ENCODE data around the gene CSKMT. TPM values are rescaled to one million over a fixed set of nuclear protein-coding genes. Genes with fewer than 3 reads are reported as not detected.
A peak's percentile ranks its signal among the peaks of the same experiment; 100 is the strongest.

Gene CSKMT
- total RNA-seq, 1 experiment from 2014 or later = 63.5 TPM

DNA sequence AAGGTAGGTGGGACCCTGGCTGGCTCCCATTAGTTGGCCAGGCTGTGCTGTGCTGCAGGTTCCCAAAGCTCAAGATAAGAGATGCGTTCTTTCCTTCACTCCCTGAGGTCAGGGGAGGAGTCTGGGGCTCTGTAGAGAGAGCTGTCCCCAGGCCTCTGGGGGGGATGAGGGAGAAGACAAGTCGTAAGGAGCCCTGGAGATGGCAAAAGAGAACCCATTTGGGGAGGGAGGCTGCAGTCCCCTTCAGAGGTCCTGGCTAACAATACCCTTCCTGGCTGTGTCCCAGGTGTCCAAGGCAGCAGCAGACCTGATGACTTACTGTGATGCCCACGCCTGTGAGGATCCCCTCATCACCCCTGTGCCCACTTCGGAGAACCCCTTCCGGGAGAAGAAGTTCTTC is 43.3 kb downstream of the CSKMT start:
- H4K20me1 ChIP-seq (ENCODE audit: insufficient read depth) = no peaks in the 10 kb centered on the region
- H3K4me2 ChIP-seq (ENCODE audit: low read length) = no peak overlapping the region
- intact Hi-C loops (cut with micrococcal nuclease) = no loop called here
- ChIA-PET POLR2A (interaction anchor here (0.9 kb wide), 1 partner anchor 40 kb away, joined by 3 read pairs; no protein-coding TSS in a partner anchor), CTCF (no interaction called here), RAD21 (ENCODE audit: low non-redundant PET in 1 of 2, low total read pairs in 2 of 2, uncharacterized antibody in 2 of 2, unreplicated experiment in 2 of 2) (no interaction called here)
- H3K4me3 ChIP-seq (replicated peaks in 1 of 2; ENCODE audit: low read depth in 1 of 2, low read length in 2 of 2) = no peak overlapping the region
- DNase-seq (ENCODE audit: low read depth, low spot score) (no peak), ATAC-seq (no peak)
- H3K79me2 ChIP-seq (ENCODE audit: insufficient read depth, low read length) = peaks cover 16% of the 10 kb centered on the region
- no peak overlapping the region for H3K9ac ChIP-seq (ENCODE audit: low read length)
- no peak overlapping the region for H2AFZ ChIP-seq (ENCODE audit: low read depth, low read length, poor library complexity, severe bottlenecking)
- no TSS peak for BruUV-seq (replicated peaks)
- TF ChIP-seq RAD21 (IDR thresholded peaks at IDR 0.05; ENCODE audit: low read depth) (no peak), ZNF274 (IDR thresholded peaks at IDR 0.05; ENCODE audit: low read depth, low read length) (no peak), POLR2AphosphoS5 (IDR thresholded peaks at IDR 0.05; ENCODE audit: low read depth, low read length) (peak; percentile 41; the same call in 1 of the 2 replicates), POLR2A (IDR thresholded peaks at IDR 0.05; ENCODE audit: borderline replicate concordance, extremely low read depth, insufficient read depth, insufficient read length) (no peak), SRF (IDR thresholded peaks at IDR 0.05; ENCODE audit: low read depth) (no peak), CBX3 (IDR thresholded peaks at IDR 0.05; ENCODE audit: low read depth) (no peak)
- TF ChIP-seq, protein P1, sequence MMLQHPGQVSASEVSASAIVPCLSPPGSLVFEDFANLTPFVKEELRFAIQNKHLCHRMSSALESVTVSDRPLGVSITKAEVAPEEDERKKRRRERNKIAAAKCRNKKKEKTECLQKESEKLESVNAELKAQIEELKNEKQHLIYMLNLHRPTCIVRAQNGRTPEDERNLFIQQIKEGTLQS (IDR thresholded peaks at IDR 0.05) = no peak
- TF ChIP-seq, protein P2, sequence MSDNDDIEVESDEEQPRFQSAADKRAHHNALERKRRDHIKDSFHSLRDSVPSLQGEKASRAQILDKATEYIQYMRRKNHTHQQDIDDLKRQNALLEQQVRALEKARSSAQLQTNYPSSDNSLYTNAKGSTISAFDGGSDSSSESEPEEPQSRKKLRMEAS (IDR thresholded peaks at IDR 0.05) = no peak
- no peaks in the 10 kb centered on the region for H3K9me2 ChIP-seq (ENCODE audit: insufficient read depth)
- H3K36me3 ChIP-seq (ENCODE audit: control insufficient read depth in 1 of 2, insufficient read depth in 2 of 2, low read length in 2 of 2) = peaks cover 14 to 37% of the 10 kb centered on the region in 2 experiments
- H3K27ac ChIP-seq (ENCODE audit: low read depth, low read length) = no peak overlapping the region
- H3K27me3 ChIP-seq (ENCODE audit: insufficient read depth, low read length) = no peaks in the 10 kb centered on the region
- H3K4me1 ChIP-seq (ENCODE audit: control insufficient read depth in 1 of 2, insufficient read depth in 2 of 2, low read length in 2 of 2) = peaks cover 5 to 20% of the 10 kb centered on the region in 2 experiments
- no peaks in the 10 kb centered on the region for H3K9me3 ChIP-seq (ENCODE audit: control insufficient read depth in 1 of 2, insufficient read depth in 1 of 2, low read depth in 1 of 2, low read length in 2 of 2)

DNA sequence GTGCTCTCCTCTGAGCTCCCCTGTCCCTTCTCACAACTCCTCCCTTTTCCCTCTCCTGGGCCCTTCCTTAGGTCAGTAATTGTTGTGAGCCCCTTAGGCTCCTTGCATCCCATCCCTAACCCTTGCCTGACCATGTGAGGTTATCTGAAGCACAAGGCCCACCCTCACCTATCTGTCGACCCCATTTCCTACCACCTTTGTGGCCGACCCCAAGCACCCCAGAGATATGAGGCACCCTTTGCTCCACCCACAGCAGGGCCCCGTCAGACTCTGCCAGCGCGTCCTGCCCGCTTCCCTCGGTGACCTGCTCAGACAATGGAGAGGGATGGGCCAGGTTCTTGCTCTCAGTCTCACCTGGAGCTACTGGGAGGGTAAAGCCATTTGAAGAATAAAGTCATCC is 43.7 kb downstream of the CSKMT start:
- H3K27ac ChIP-seq (ENCODE audit: low read depth, low read length) = no peak overlapping the region
- TF ChIP-seq EGR1 (IDR thresholded peaks at IDR 0.05; ENCODE audit: low read depth) (no peak), CBX3 (IDR thresholded peaks at IDR 0.05; ENCODE audit: low read depth) (no peak), YY1 (IDR thresholded peaks at IDR 0.05; ENCODE audit: extremely low read depth, insufficient replicate concordance, low read depth, low read length) (no peak), CEBPB (IDR thresholded peaks at IDR 0.05; ENCODE audit: low read depth) (no peak), POLR2A (IDR thresholded peaks at IDR 0.05; ENCODE audit: borderline replicate concordance, extremely low read depth, insufficient read depth, insufficient read length) (no peak), SIN3A (IDR thresholded peaks at IDR 0.05; ENCODE audit: low read depth) (no peak)
- TF ChIP-seq, protein P3, sequence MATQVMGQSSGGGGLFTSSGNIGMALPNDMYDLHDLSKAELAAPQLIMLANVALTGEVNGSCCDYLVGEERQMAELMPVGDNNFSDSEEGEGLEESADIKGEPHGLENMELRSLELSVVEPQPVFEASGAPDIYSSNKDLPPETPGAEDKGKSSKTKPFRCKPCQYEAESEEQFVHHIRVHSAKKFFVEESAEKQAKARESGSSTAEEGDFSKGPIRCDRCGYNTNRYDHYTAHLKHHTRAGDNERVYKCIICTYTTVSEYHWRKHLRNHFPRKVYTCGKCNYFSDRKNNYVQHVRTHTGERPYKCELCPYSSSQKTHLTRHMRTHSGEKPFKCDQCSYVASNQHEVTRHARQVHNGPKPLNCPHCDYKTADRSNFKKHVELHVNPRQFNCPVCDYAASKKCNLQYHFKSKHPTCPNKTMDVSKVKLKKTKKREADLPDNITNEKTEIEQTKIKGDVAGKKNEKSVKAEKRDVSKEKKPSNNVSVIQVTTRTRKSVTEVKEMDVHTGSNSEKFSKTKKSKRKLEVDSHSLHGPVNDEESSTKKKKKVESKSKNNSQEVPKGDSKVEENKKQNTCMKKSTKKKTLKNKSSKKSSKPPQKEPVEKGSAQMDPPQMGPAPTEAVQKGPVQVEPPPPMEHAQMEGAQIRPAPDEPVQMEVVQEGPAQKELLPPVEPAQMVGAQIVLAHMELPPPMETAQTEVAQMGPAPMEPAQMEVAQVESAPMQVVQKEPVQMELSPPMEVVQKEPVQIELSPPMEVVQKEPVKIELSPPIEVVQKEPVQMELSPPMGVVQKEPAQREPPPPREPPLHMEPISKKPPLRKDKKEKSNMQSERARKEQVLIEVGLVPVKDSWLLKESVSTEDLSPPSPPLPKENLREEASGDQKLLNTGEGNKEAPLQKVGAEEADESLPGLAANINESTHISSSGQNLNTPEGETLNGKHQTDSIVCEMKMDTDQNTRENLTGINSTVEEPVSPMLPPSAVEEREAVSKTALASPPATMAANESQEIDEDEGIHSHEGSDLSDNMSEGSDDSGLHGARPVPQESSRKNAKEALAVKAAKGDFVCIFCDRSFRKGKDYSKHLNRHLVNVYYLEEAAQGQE (IDR thresholded peaks at IDR 0.05; ENCODE audit: low read depth) = no peak
- TF ChIP-seq, protein P4, sequence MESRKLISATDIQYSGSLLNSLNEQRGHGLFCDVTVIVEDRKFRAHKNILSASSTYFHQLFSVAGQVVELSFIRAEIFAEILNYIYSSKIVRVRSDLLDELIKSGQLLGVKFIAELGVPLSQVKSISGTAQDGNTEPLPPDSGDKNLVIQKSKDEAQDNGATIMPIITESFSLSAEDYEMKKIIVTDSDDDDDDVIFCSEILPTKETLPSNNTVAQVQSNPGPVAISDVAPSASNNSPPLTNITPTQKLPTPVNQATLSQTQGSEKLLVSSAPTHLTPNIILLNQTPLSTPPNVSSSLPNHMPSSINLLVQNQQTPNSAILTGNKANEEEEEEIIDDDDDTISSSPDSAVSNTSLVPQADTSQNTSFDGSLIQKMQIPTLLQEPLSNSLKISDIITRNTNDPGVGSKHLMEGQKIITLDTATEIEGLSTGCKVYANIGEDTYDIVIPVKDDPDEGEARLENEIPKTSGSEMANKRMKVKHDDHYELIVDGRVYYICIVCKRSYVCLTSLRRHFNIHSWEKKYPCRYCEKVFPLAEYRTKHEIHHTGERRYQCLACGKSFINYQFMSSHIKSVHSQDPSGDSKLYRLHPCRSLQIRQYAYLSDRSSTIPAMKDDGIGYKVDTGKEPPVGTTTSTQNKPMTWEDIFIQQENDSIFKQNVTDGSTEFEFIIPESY (IDR thresholded peaks at IDR 0.05; ENCODE audit: extremely low read depth, insufficient replicate concordance, low read length) = no peak

More for the DNA sequence above, 43.7 kb downstream of the CSKMT start:
- Histone ChIP-seq H3K9me2 (ENCODE audit: insufficient read depth) (no peaks in the 10 kb centered on the region), H3K79me2 (ENCODE audit: insufficient read depth, low read length) (peaks cover 20% of the 10 kb centered on the region), H3K4me1 (ENCODE audit: control insufficient read depth in 1 of 2, insufficient read depth in 2 of 2, low read length in 2 of 2) (peaks cover 5 to 20% of the 10 kb centered on the region in 2 experiments), H3K36me3 (ENCODE audit: control insufficient read depth in 1 of 2, insufficient read depth in 2 of 2, low read length in 2 of 2) (peaks cover 18 to 40% of the 10 kb centered on the region in 2 experiments), H2AFZ (ENCODE audit: low read depth, low read length, poor library complexity, severe bottlenecking) (no peak overlapping the region), H4K20me1 (ENCODE audit: insufficient read depth) (no peaks in the 10 kb centered on the region), H3K9ac (ENCODE audit: low read length) (no peak overlapping the region), H3K4me2 (ENCODE audit: low read length) (no peak overlapping the region), H3K27me3 (ENCODE audit: insufficient read depth, low read length) (no peaks in the 10 kb centered on the region), H3K4me3 (replicated peaks in 1 of 2; ENCODE audit: low read depth in 1 of 2, low read length in 2 of 2) (no peak overlapping the region), H3K9me3 (ENCODE audit: control insufficient read depth in 1 of 2, insufficient read depth in 1 of 2, low read depth in 1 of 2, low read length in 2 of 2) (no peaks in the 10 kb centered on the region)
- ChIA-PET RAD21 (ENCODE audit: low non-redundant PET in 1 of 2, low total read pairs in 2 of 2, uncharacterized antibody in 2 of 2, unreplicated experiment in 2 of 2) (no interaction called here), CTCF (no interaction called here), POLR2A (interaction anchor here (0.9 kb wide), 1 partner anchor 40 kb away, joined by 3 read pairs; no protein-coding TSS in a partner anchor)
- DNase-seq (ENCODE audit: low read depth, low spot score) (no peak), ATAC-seq (no peak)
- no TSS peak for BruUV-seq (replicated peaks)
- intact Hi-C loops (cut with micrococcal nuclease) = no loop called here

All from HCT116 (cell line).